ENCODE measurements around the gene ROR2.

The ROR2 gene

GRCh38 chr9:91771864-91772263, 178.2 kb downstream of the ROR2 start:
- no peak for DNase-seq (ENCODE audit: low spot score)

GRCh38 chr9:91771027-91771426, 179.0 kb downstream of the ROR2 start:
- DNase-seq (ENCODE audit: low spot score), result no peak

GRCh38 chr9:91770229-91770628, 179.8 kb downstream of the ROR2 start:
- no peak for DNase-seq (ENCODE audit: low spot score)

- DNase-seq (ENCODE audit: low spot score), result no peak
Measured at GRCh38 chr9:91768977-91769916, 180.8 kb downstream of the ROR2 start.

- no peak for DNase-seq (ENCODE audit: low spot score)
Measured at GRCh38 chr9:91768507-91768906, 181.5 kb downstream of the ROR2 start.

GRCh38 chr9:91766315-91767069, 183.5 kb downstream of the ROR2 start:
- peak; percentile 25 for DNase-seq (ENCODE audit: low spot score)

GRCh38 chr9:91765296-91765695, 184.7 kb downstream of the ROR2 start:
- no peak for DNase-seq (ENCODE audit: low spot score)

- DNase-seq (ENCODE audit: low spot score), result no peak
Measured at GRCh38 chr9:91764661-91765060, 185.4 kb downstream of the ROR2 start.

- no peak for DNase-seq (ENCODE audit: low spot score)
Measured at GRCh38 chr9:91761362-91761761, 188.7 kb downstream of the ROR2 start.

- no peak for DNase-seq (ENCODE audit: low spot score)
Measured at GRCh38 chr9:91760906-91761305, 189.1 kb downstream of the ROR2 start.

- no peak for DNase-seq (ENCODE audit: low spot score)
Measured at GRCh38 chr9:91758491-91758981, 191.5 kb downstream of the ROR2 start.

- DNase-seq (ENCODE audit: low spot score), result no peak
Measured at GRCh38 chr9:91757782-91758181, 192.2 kb downstream of the ROR2 start.

GRCh38 chr9:91756510-91756780, 193.6 kb downstream of the ROR2 start:
- no peak for DNase-seq (ENCODE audit: low spot score)

GRCh38 chr9:91755761-91756509, 194.1 kb downstream of the ROR2 start:
- no peak for DNase-seq (ENCODE audit: low spot score)

- DNase-seq (ENCODE audit: low spot score), result no peak
Measured at GRCh38 chr9:91753711-91754110, 196.3 kb downstream of the ROR2 start.

GRCh38 chr9:91751922-91752321, 198.1 kb downstream of the ROR2 start:
- DNase-seq (ENCODE audit: low spot score), result no peak

GRCh38 chr9:91750343-91750742, 199.7 kb downstream of the ROR2 start:
- DNase-seq (ENCODE audit: low spot score), result no peak

GRCh38 chr9:91746904-91747303, 203.1 kb downstream of the ROR2 start:
- no peak for DNase-seq (ENCODE audit: low spot score)

- no peak for DNase-seq (ENCODE audit: low spot score)
Measured at GRCh38 chr9:91746357-91746756, 203.7 kb downstream of the ROR2 start.

GRCh38 chr9:91744114-91744513, 205.9 kb downstream of the ROR2 start:
- no peak for DNase-seq (ENCODE audit: low spot score)

- DNase-seq (ENCODE audit: low spot score), result no peak
Measured at GRCh38 chr9:91741522-91741921, 208.5 kb downstream of the ROR2 start.

- DNase-seq (ENCODE audit: low spot score), result peak; percentile 51
Measured at GRCh38 chr9:91740701-91741100, 209.3 kb downstream of the ROR2 start.

Measured in COLO829 (cell line).